Neural crest cell (in vitro differentiated cells): ENCODE measurements around the gene WDR89. TPM values are rescaled to one million over a fixed set of nuclear protein-coding genes. Genes with fewer than 3 reads are reported as not detected.
"Not testable (repeated sequence)": the region's sequence is repeated elsewhere in the genome, so short reads cannot be mapped to it uniquely, and the experiment has no call there.

Source experiments
- DNase-seq: peaks from one replicate; pipeline ENCODE4 v3.0.0; 2021; ENCODE audit warnings: low read depth, mixed read lengths, low spot score
- H3K27ac Mint-ChIP-seq: one replicate; pipeline ENCODE4 v1.8.0; 2021; ENCODE audit warnings: mild to moderate bottlenecking, mixed read lengths; ENCODE audit not compliant: unreplicated experiment
- H3K27me3 Mint-ChIP-seq: 2 replicates; pipeline ENCODE4 v1.8.0; 2021; ENCODE audit warnings: low read depth, mild to moderate bottlenecking, mixed read lengths
- H3K36me3 Mint-ChIP-seq: 2 replicates; pipeline ENCODE4 v1.8.0; 2021; ENCODE audit warnings: low read depth, mild to moderate bottlenecking, mixed read lengths
- H3K4me1 Mint-ChIP-seq: 2 replicates; pipeline ENCODE4 v1.8.0; 2021; ENCODE audit warnings: mixed read lengths
- H3K4me3 Mint-ChIP-seq: one replicate; pipeline ENCODE4 v1.8.0; 2021; ENCODE audit warnings: mild to moderate bottlenecking, mixed read lengths
- H3K9me3 Mint-ChIP-seq: 2 replicates; pipeline ENCODE4 v1.8.0; 2021; ENCODE audit warnings: mixed read lengths
- total RNA-seq: library from RNA; stranded (reverse); gene quantifications from 2 replicates; pipeline ENCODE4 v1.2.1, GENCODE V29; 2021
- TF ChIP-seq, protein P1 (sequence below): fragments of 200-600 bp; sonication (generic); conservative IDR thresholded peaks from 2 replicates; pipeline ENCODE4 v1.5.0; 2021; ENCODE audit warnings: antibody characterized with exemption, mild to moderate bottlenecking

WDR89 gene
- total RNA-seq, 1 donor from 2014 or later: 23.6 TPM

DNA sequence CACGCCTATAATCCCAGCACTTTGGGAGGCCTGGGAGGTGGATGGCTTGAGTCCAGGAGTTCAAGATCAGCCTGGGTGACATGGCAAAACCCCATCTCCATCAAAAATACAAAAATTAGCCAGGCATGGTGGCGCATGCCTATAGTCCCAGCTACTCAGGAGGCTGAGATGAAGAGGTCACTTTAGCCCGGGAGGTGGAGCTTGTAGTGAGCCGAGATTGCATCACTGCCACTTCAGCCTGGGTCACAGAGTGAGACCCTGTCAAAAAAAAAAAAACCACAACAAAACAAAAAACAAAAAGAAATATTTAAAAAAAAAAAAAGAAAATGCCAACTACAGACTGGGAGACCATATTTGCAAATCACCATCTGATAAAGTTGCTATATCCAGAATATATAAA, 17.5 kb downstream of the WDR89 start:
- Mint-ChIP-seq H3K27me3 (no peaks in the 10 kb centered on the region), H3K36me3 (peaks cover 3% of the 10 kb centered on the region), H3K27ac (no peak overlapping the region)

DNA sequence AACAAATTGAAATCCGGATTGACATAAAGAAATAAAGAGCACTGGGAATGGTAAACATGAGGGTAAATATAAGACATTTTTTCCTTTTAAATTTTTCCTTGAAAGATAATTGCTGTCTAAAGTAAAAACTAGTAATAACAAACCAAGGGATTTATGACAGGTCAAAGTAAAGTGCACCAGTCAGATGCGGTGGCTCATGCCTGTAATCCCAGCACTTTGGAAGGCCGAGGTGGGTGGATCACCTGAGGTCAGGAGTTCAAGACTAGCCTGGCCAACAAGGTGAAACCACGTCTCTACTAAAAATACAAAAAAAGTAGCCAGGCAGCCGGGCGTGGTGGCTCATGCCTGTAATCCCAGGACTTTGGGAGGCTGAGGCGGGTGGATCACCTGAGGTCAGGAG, 19.7 kb downstream of the WDR89 start:
- H3K27me3 Mint-ChIP-seq, H3K36me3 Mint-ChIP-seq, H3K27ac Mint-ChIP-seq, H3K9me3 Mint-ChIP-seq, H3K4me1 Mint-ChIP-seq, H3K4me3 Mint-ChIP-seq, DNase-seq: not testable (repeated sequence)

More for the DNA sequence above, 17.5 kb downstream of the WDR89 start:
- no peak for DNase-seq
- TF ChIP-seq, protein P1, sequence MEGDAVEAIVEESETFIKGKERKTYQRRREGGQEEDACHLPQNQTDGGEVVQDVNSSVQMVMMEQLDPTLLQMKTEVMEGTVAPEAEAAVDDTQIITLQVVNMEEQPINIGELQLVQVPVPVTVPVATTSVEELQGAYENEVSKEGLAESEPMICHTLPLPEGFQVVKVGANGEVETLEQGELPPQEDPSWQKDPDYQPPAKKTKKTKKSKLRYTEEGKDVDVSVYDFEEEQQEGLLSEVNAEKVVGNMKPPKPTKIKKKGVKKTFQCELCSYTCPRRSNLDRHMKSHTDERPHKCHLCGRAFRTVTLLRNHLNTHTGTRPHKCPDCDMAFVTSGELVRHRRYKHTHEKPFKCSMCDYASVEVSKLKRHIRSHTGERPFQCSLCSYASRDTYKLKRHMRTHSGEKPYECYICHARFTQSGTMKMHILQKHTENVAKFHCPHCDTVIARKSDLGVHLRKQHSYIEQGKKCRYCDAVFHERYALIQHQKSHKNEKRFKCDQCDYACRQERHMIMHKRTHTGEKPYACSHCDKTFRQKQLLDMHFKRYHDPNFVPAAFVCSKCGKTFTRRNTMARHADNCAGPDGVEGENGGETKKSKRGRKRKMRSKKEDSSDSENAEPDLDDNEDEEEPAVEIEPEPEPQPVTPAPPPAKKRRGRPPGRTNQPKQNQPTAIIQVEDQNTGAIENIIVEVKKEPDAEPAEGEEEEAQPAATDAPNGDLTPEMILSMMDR: no peak
- no peaks in the 10 kb centered on the region for H3K4me1 Mint-ChIP-seq
- no peak overlapping the region for H3K4me3 Mint-ChIP-seq
- no peaks in the 10 kb centered on the region for H3K9me3 Mint-ChIP-seq

DNA sequence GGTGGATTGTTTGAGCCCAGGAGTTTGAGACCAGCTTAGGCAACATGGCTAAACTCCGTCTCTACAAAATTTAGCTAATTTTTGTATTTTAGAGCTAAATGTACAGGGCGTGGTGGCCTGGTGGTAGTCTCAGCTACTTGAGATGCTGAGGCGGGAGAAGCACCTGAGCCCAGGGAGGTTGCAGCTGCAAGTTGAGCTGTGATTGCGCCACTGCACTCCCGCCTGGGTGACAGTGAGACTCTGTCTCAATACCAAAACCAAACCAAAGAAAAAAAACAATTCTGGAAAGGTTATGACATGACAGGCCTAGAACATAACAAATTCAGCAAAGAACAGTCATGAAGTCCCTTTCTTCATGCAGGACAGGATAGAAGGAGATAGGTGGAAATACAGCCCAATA, 25.7 kb downstream of the WDR89 start:
- H3K9me3 Mint-ChIP-seq: no peaks in the 10 kb centered on the region
- no peak for DNase-seq
- H3K4me3 Mint-ChIP-seq: no peak overlapping the region
- no peak overlapping the region for H3K27ac Mint-ChIP-seq
- TF ChIP-seq, protein P1: no peak
- no peaks in the 10 kb centered on the region for H3K27me3 Mint-ChIP-seq
- peaks cover 9% of the 10 kb centered on the region for H3K36me3 Mint-ChIP-seq
- H3K4me1 Mint-ChIP-seq: no peaks in the 10 kb centered on the region

DNA sequence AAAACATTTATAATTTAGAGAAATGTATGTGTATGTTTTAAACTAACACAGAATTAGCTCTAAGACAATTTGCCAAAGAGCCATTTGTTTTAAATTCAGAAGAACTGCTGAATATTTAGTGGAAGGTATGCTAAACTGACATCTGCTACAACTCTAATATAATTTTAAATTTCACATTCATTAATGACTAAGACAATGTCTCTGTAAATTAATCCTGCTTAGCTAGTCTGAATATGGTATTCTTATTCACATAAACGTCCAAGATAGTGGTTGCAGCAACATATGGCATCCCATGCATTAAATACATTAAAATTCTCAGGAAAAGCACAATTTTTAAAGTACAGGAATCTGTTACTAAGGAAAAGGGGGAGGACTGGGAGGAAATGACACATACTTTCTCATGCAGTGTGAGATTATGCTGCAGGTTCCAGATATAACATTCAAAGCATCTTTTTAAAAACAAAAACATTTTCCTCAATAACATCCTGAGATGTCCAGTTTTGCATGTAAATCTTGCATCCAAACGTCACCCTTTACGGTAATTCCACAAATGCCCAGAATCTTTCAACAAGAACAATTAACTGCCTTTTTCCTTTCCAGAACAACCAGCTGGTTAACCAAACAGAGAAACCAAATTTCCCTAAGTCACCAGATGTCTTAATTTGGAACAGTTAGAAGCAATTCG, 26.9 kb downstream of the WDR89 start:
- no peak for DNase-seq
- no peak overlapping the region for H3K27ac Mint-ChIP-seq
- TF ChIP-seq, protein P1: no peak
- no peaks in the 10 kb centered on the region for H3K9me3 Mint-ChIP-seq
- no peak overlapping the region for H3K4me3 Mint-ChIP-seq
- no peaks in the 10 kb centered on the region for H3K4me1 Mint-ChIP-seq
- no peaks in the 10 kb centered on the region for H3K27me3 Mint-ChIP-seq
- peaks cover 13% of the 10 kb centered on the region for H3K36me3 Mint-ChIP-seq

DNA sequence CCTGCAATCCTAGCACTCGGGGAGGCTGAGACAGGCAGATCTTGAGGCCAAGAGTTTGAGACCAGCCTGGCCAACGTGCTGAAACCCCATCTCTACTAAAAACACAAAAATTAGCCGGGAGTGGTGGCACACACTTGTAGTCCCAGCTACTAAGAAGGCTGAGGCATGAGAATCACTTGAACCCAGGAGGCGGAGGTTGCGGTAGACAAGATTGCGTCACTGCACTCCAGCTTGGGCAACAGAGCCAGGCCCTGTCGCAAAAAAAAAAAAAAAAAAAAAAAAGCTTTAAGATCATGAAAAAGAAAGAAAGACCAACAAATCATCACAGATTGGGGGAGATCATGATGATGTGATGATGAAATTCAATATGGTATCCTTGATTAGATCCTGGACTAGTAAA, 30.6 kb downstream of the WDR89 start:
- H3K9me3 Mint-ChIP-seq: no peaks in the 10 kb centered on the region
- no peak for DNase-seq
- H3K27ac Mint-ChIP-seq: no peak overlapping the region
- peaks cover 13% of the 10 kb centered on the region for H3K36me3 Mint-ChIP-seq
- no peaks in the 10 kb centered on the region for H3K27me3 Mint-ChIP-seq
- H3K4me1 Mint-ChIP-seq: no peaks in the 10 kb centered on the region
- no peak overlapping the region for H3K4me3 Mint-ChIP-seq
- TF ChIP-seq, protein P1: no peak

DNA sequence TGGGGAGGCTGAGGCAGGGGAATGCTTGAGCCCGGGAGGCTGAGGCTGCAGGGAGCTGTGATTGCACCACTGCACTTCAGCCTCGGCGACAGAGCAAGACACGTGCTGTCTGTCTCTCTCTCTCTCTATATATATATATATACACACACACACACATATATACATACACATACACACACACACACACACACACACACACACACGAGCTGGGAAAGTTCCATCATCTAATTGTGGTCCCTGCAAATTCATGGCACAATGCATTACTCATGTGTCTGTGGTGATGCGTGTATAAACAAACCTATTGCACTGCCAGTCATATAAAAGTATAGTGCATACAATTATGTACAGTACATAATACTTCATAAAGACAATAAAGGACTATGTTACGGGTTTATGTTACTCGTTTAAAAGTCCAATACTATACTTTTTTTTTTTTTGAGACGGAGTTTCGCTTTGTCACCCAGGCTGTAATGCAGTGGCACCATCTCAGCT, 36.6 kb downstream of the WDR89 start:
- Mint-ChIP-seq H3K27ac (no peak overlapping the region), H3K36me3 (peaks cover 19% of the 10 kb centered on the region), H3K4me3 (no peak overlapping the region), H3K27me3 (no peaks in the 10 kb centered on the region), H3K9me3 (peaks cover 7% of the 10 kb centered on the region), H3K4me1 (no peaks in the 10 kb centered on the region)
- no peak for DNase-seq
- TF ChIP-seq, protein P1: no peak
